Measurements from ENCODE around the gene SLC41A1.

DNA sequence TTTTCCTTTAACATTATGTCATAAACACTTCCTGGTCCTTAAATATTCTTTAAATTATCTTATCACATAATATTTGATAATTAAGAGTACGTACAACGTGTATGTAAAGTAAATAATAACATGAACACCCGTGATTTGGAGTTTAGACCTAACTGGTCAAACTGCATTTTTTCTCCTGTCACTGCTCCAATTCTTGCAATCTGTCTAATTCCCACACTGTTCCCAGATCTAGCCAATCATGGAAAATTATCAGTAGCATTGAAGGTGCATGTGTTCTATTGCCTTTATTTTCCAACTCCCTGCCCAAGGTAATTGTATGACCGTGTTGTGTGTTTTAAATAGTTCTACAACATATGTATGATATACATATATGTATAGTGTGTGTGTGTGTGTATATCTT, 39.0 kb upstream of the SLC41A1 start:
- TF ChIP-seq POLR2A (IDR thresholded peaks at IDR 0.05) (no peak), CTCF (IDR thresholded peaks at IDR 0.05) (no peak), POLR2AphosphoS5 (IDR thresholded peaks at IDR 0.05) (no peak)

Measured in breast epithelium (tissue), 3 donors.